Panc1 (cell line): ENCODE data around the gene BTBD8. TPM values are rescaled to one million over a fixed set of nuclear protein-coding genes. Genes with fewer than 3 reads are reported as not detected.

ENCODE experiments used
- ATAC-seq: fragments of 200-7000 bp; cut with Tn5 transposase; 2 replicates; pipeline ENCODE4 v1.9.1; 2020; ENCODE audit warnings: mild to moderate bottlenecking, moderate library complexity
- BruUV-seq: library from RNA; stranded (reverse); fragments of 400-500 nt; replicated peaks from 2 replicates; lab custom pipeline; 2021; lab: Mats Ljungman, UMichigan
- CTCF ChIA-PET: fragments of 300-600 bp; sonication (Branson Sonifier 250); formaldehyde crosslinking; loops from one replicate; lab custom pipeline; 2022; ENCODE audit warnings: antibody characterized with exemption; lab: Charles Lee
- POLR2A ChIA-PET: fragments of 300-600 bp; sonication (Branson Sonifier 250); formaldehyde crosslinking; loops from one replicate; lab custom pipeline; 2022; ENCODE audit warnings: antibody characterized with exemption; lab: Charles Lee
- DNase-seq: peaks from one replicate; pipeline ENCODE4 v3.0.0-alpha.2; 2010; ENCODE audit warnings: low read depth, low spot score
- H3K27ac ChIP-seq: 2 replicates; pipeline ENCODE4 v1.5.1; 2011; ENCODE audit warnings: mild to moderate bottlenecking, low read length, inconsistent platforms
- H3K27me3 ChIP-seq: fragments of 200-500 bp; sonication (Bioruptor generic); 2 replicates; pipeline ENCODE4 v1.6.0; 2014; ENCODE audit warnings: low read length, inconsistent platforms; ENCODE audit not compliant: control insufficient read depth, insufficient read depth
- H3K36me3 ChIP-seq: fragments of 200-500 bp; sonication (Bioruptor generic); 2 replicates; pipeline ENCODE4 v1.5.1; 2014; ENCODE audit warnings: inconsistent platforms, mild to moderate bottlenecking, low read length, moderate library complexity; ENCODE audit not compliant: control insufficient read depth, insufficient read depth
- H3K4me1 ChIP-seq: 2 replicates; pipeline ENCODE4 v1.5.1; 2011; ENCODE audit warnings: inconsistent platforms, mild to moderate bottlenecking, low read length, moderate library complexity; ENCODE audit not compliant: control insufficient read depth, insufficient read depth
- H3K4me3 ChIP-seq, 2 experiments: 2 replicates each; pipeline ENCODE4 v1.5.1; 2011 to 2012; ENCODE audit warnings: low read depth in 2 of 2, low read length in 2 of 2, mild to moderate bottlenecking in 2 of 2, inconsistent platforms in 1 of 2, moderate library complexity in 1 of 2
- H3K9me3 ChIP-seq: fragments of 200-500 bp; sonication (Bioruptor generic); 2 replicates; pipeline ENCODE4 v1.5.1; 2014; ENCODE audit warnings: low read depth, mild to moderate bottlenecking, inconsistent platforms, low read length, moderate library complexity; ENCODE audit not compliant: control insufficient read depth, insufficient read depth
- POLR2AphosphoS5 ChIP-seq: IDR thresholded peaks from 2 replicates; pipeline ENCODE4 v1.6.1; 2012; ENCODE audit warnings: mild to moderate bottlenecking, low read depth, low read length, moderate library complexity
- SIN3A ChIP-seq: IDR thresholded peaks from 2 replicates; pipeline ENCODE4 v1.6.1; 2012; ENCODE audit warnings: low read depth, mild to moderate bottlenecking, low read length, moderate library complexity, borderline replicate concordance; ENCODE audit not compliant: insufficient read depth
- TCF7L2 ChIP-seq: IDR thresholded peaks from 2 replicates; pipeline ENCODE4 v1.6.1; 2011; ENCODE audit warnings: mild to moderate bottlenecking, low read depth, low read length, inconsistent platforms
- in situ Hi-C: cut with HindIII; loops from 2 replicates; pipeline ENCODE4 v1.10.0; 2016; ENCODE audit warnings: low sequenced_read_pairs, low pct_unique_long_range_greater_than_20kb
- intact Hi-C: fragments of 100-400 bp; cut with micrococcal nuclease; formaldehyde crosslinking; loops from one replicate; pipeline ENCODE4 v1.10.0; 2022; ENCODE audit not compliant: unreplicated experiment
- total RNA-seq: library from RNA; stranded (reverse); gene quantifications from one replicate; pipeline ENCODE4 v1.2.1, GENCODE V29; 2021; ENCODE audit not compliant: unreplicated experiment
- TF ChIP-seq, protein P1 (sequence below), 2 experiments: IDR thresholded peaks; 2 replicates each; pipeline ENCODE4 v1.6.1; 2011 to 2012; ENCODE audit warnings: low read depth in 2 of 2, control low read depth in 1 of 2, low read length in 1 of 2, mild to moderate bottlenecking in 1 of 2, moderate library complexity in 1 of 2; ENCODE audit not compliant: insufficient read depth in 1 of 2
- TF ChIP-seq, protein P2 (sequence below): fragments of 450-650 bp; IDR thresholded peaks from 2 replicates; pipeline ENCODE4 v1.5.1; 2017; ENCODE audit warnings: mild to moderate bottlenecking

BTBD8 gene
- total RNA-seq, 1 experiment from 2014 or later = 0.69 TPM

DNA sequence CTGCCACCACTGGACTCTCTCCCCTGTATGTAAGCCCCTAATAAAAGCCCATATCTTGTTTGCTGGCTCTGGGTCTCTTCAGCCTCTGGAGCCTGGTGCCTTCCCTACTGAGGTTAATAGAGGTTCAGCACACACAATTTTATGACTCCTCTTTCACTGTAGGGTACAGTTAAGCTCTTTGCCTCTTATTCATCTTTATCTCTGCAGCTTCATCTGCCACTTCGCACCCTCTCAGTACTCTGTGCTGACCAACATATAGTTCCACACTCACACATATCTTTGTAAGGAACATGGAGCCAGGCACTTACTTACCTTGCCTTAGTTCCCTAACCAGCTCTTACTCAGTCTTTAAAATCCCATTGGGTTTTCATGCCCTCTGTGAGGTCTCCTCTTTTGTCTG is 4.5 kb downstream of the BTBD8 start:
- Histone ChIP-seq H3K36me3 (no peaks in the 10 kb centered on the region), H3K4me3 (no peak overlapping the region), H3K9me3 (no peaks in the 10 kb centered on the region), H3K27me3 (no peaks in the 10 kb centered on the region), H3K27ac (no peak overlapping the region), H3K4me1 (no peaks in the 10 kb centered on the region)
- POLR2A ChIA-PET = no interaction called here
- in situ Hi-C loops = no loop called here
- DNase-seq (no peak), ATAC-seq (no peak)
- BruUV-seq = no TSS peak
- intact Hi-C loops = no loop called here
- CTCF ChIA-PET = no interaction called here
- TF ChIP-seq TCF7L2 (no peak), SIN3A (no peak), POLR2AphosphoS5 (no peak)
- TF ChIP-seq, protein P1, sequence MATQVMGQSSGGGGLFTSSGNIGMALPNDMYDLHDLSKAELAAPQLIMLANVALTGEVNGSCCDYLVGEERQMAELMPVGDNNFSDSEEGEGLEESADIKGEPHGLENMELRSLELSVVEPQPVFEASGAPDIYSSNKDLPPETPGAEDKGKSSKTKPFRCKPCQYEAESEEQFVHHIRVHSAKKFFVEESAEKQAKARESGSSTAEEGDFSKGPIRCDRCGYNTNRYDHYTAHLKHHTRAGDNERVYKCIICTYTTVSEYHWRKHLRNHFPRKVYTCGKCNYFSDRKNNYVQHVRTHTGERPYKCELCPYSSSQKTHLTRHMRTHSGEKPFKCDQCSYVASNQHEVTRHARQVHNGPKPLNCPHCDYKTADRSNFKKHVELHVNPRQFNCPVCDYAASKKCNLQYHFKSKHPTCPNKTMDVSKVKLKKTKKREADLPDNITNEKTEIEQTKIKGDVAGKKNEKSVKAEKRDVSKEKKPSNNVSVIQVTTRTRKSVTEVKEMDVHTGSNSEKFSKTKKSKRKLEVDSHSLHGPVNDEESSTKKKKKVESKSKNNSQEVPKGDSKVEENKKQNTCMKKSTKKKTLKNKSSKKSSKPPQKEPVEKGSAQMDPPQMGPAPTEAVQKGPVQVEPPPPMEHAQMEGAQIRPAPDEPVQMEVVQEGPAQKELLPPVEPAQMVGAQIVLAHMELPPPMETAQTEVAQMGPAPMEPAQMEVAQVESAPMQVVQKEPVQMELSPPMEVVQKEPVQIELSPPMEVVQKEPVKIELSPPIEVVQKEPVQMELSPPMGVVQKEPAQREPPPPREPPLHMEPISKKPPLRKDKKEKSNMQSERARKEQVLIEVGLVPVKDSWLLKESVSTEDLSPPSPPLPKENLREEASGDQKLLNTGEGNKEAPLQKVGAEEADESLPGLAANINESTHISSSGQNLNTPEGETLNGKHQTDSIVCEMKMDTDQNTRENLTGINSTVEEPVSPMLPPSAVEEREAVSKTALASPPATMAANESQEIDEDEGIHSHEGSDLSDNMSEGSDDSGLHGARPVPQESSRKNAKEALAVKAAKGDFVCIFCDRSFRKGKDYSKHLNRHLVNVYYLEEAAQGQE (IDR thresholded peaks at IDR 0.05; ENCODE audit: insufficient read depth in 1 of 2, low read depth in 2 of 2, low read length in 1 of 2) = no peak
- TF ChIP-seq, protein P2, sequence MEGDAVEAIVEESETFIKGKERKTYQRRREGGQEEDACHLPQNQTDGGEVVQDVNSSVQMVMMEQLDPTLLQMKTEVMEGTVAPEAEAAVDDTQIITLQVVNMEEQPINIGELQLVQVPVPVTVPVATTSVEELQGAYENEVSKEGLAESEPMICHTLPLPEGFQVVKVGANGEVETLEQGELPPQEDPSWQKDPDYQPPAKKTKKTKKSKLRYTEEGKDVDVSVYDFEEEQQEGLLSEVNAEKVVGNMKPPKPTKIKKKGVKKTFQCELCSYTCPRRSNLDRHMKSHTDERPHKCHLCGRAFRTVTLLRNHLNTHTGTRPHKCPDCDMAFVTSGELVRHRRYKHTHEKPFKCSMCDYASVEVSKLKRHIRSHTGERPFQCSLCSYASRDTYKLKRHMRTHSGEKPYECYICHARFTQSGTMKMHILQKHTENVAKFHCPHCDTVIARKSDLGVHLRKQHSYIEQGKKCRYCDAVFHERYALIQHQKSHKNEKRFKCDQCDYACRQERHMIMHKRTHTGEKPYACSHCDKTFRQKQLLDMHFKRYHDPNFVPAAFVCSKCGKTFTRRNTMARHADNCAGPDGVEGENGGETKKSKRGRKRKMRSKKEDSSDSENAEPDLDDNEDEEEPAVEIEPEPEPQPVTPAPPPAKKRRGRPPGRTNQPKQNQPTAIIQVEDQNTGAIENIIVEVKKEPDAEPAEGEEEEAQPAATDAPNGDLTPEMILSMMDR = no peak

DNA sequence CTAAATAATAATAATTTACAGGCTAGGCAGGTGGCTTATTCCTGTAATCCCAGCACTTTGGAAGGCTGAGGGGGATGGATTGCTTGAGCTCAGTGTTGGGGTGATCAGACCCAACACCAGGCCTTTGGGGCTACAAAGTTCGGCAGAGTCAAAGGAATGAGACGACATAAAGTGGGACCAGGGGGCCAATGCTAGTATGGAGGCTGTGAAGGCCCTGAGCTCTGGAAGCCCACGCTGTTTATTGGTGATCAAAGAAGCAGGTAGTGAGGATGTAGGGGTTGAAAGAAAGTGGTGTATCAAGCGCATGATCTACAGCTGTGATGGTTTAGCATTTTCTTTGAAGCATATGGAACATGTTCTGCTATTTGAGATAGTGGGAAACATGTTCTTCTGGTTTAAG is 5.6 kb downstream of the BTBD8 start:
- H3K4me3 ChIP-seq = no peak overlapping the region
- no peak for DNase-seq
- H3K27me3 ChIP-seq = no peaks in the 10 kb centered on the region
- BruUV-seq = no TSS peak
- no peaks in the 10 kb centered on the region for H3K4me1 ChIP-seq
- TF ChIP-seq, protein P2 = no peak
- TF ChIP-seq SIN3A (no peak), TCF7L2 (no peak), POLR2AphosphoS5 (no peak)
- TF ChIP-seq, protein P1 (IDR thresholded peaks at IDR 0.05; ENCODE audit: insufficient read depth in 1 of 2, low read depth in 2 of 2, low read length in 1 of 2) = no peak
- ATAC-seq = no peak
- CTCF ChIA-PET = no interaction called here
- no peak overlapping the region for H3K27ac ChIP-seq
- no peaks in the 10 kb centered on the region for H3K36me3 ChIP-seq
- no peaks in the 10 kb centered on the region for H3K9me3 ChIP-seq
- intact Hi-C loops (no loop called here), in situ Hi-C loops (no loop called here)
- POLR2A ChIA-PET = no interaction called here
